ENCODE results near the gene TAOK1. TPM values are rescaled to one million over a fixed set of nuclear protein-coding genes. Genes with fewer than 3 reads are reported as not detected.
A peak's percentile ranks its signal among the peaks of the same experiment; 100 is the strongest.

Gene TAOK1
- total RNA-seq, 3 donors from 2014 or later (not counting 1 experiment from before 2014, with no cell fraction given) = 55.4 to 76.9 (median 70.0) TPM

GRCh38 chr17:29412780-29413565 is 22.8 kb downstream of the TAOK1 start:
- peak overlapping the region; percentile 24 to 35 for H3K27ac Mint-ChIP-seq

GRCh38 chr17:29420128-29420527 is 30.0 kb downstream of the TAOK1 start:
- DNase-seq (no peak), ATAC-seq (no peak)
- H3K27ac Mint-ChIP-seq = peak overlapping the region in 1 of 2 donors; percentile 31
- intact Hi-C loops (cut with micrococcal nuclease) = no loop called here
- Histone ChIP-seq H3K36me3 (ENCODE audit: control insufficient read depth, insufficient read depth, low read length) (no peaks in the 10 kb centered on the region), H3K27me3 (ENCODE audit: control insufficient read depth, insufficient read depth, low read length) (no peaks in the 10 kb centered on the region), H3K27ac (ENCODE audit: low read length) (no peak overlapping the region), H3K4me1 (ENCODE audit: control insufficient read depth, insufficient read depth, low read length) (no peaks in the 10 kb centered on the region), H3K4me3 (ENCODE audit: low read length) (no peak overlapping the region), H3K9me3 (ENCODE audit: control insufficient read depth, insufficient read depth, low read length) (no peaks in the 10 kb centered on the region)
- no peak for TF ChIP-seq CTCF (IDR thresholded peaks at IDR 0.05)
- H3K9me3 Mint-ChIP-seq = no peaks in the 10 kb centered on the region
- no peaks in the 10 kb centered on the region for H3K27me3 Mint-ChIP-seq (ENCODE audit: low read depth in 2 of 2)
- no peak overlapping the region for H3K4me3 Mint-ChIP-seq
- H3K4me1 Mint-ChIP-seq = peaks cover 15 to 22% of the 10 kb centered on the region in 2 donors
- 81% methylated on average over 6 of the region's 6 CpGs for WGBS (ENCODE audit: insufficient coverage)
- H3K36me3 Mint-ChIP-seq = no peaks in the 10 kb centered on the region

More at GRCh38 chr17:29412780-29413565, 22.8 kb downstream of the TAOK1 start:
- ATAC-seq = no peak
- no peak for TF ChIP-seq CTCF (IDR thresholded peaks at IDR 0.05)
- Histone ChIP-seq H3K9me3 (ENCODE audit: control insufficient read depth, insufficient read depth, low read length) (no peaks in the 10 kb centered on the region), H3K27ac (ENCODE audit: low read length) (no peak overlapping the region), H3K4me3 (ENCODE audit: low read length) (no peak overlapping the region), H3K4me1 (ENCODE audit: control insufficient read depth, insufficient read depth, low read length) (no peaks in the 10 kb centered on the region), H3K36me3 (ENCODE audit: control insufficient read depth, insufficient read depth, low read length) (no peaks in the 10 kb centered on the region), H3K27me3 (ENCODE audit: control insufficient read depth, insufficient read depth, low read length) (no peaks in the 10 kb centered on the region)
- Mint-ChIP-seq H3K27me3 (ENCODE audit: low read depth in 2 of 2) (no peaks in the 10 kb centered on the region), H3K9me3 (no peaks in the 10 kb centered on the region), H3K36me3 (no peaks in the 10 kb centered on the region), H3K4me3 (no peak overlapping the region), H3K4me1 (peaks cover 28 to 41% of the 10 kb centered on the region in 2 donors)
- DNase-seq = no peak
- WGBS (ENCODE audit: insufficient coverage) = 85% methylated on average over 6 of the region's 7 CpGs
- intact Hi-C loops (cut with micrococcal nuclease) = no loop called here

- no peaks in the 10 kb centered on the region for H3K9me3 Mint-ChIP-seq
- no peaks in the 10 kb centered on the region for H3K27me3 Mint-ChIP-seq (ENCODE audit: low read depth in 2 of 2)
- peaks cover 2% of the 10 kb centered on the region for H3K36me3 ChIP-seq (ENCODE audit: control insufficient read depth, insufficient read depth, low read length)
- peaks cover 41 to 53% of the 10 kb centered on the region in 2 donors for H3K4me1 Mint-ChIP-seq
- ATAC-seq (no peak), DNase-seq (no peak)
- peaks cover 5% of the 10 kb centered on the region for H3K4me1 ChIP-seq (ENCODE audit: control insufficient read depth, insufficient read depth, low read length)
- WGBS (ENCODE audit: insufficient coverage) = 92% methylated on average over 4 of the region's 4 CpGs
- intact Hi-C loops (cut with micrococcal nuclease) = no loop called here
- no peaks in the 10 kb centered on the region for H3K27me3 ChIP-seq (ENCODE audit: control insufficient read depth, insufficient read depth, low read length)
- no peak overlapping the region for H3K4me3 ChIP-seq (ENCODE audit: low read length)
- no peaks in the 10 kb centered on the region for H3K9me3 ChIP-seq (ENCODE audit: control insufficient read depth, insufficient read depth, low read length)
- no peak overlapping the region for H3K4me3 Mint-ChIP-seq
- no peaks in the 10 kb centered on the region for H3K36me3 Mint-ChIP-seq
- H3K27ac ChIP-seq (ENCODE audit: low read length) = no peak overlapping the region
- TF ChIP-seq CTCF (IDR thresholded peaks at IDR 0.05) = no peak
- peak overlapping the region in 1 of 2 donors; percentile 45 for H3K27ac Mint-ChIP-seq
Measured at GRCh38 chr17:29430275-29430674, 40.1 kb downstream of the TAOK1 start.
